GM12873 (cell line): ENCODE data around the gene PLEKHG4B.

ENCODE experiments used
- TF ChIP-seq, protein P1 (sequence below): IDR thresholded peaks from 2 replicates; pipeline ENCODE4 v1.5.1; 2012; ENCODE audit warnings: low read depth, mild to moderate bottlenecking, moderate library complexity, low read length, control low read depth; ENCODE audit not compliant: insufficient read depth; ENCODE audit errors: missing control alignments

Gene PLEKHG4B

GRCh38 chr5:198516-199196 lies 106.7 kb downstream of the PLEKHG4B start:
- TF ChIP-seq, protein P1, sequence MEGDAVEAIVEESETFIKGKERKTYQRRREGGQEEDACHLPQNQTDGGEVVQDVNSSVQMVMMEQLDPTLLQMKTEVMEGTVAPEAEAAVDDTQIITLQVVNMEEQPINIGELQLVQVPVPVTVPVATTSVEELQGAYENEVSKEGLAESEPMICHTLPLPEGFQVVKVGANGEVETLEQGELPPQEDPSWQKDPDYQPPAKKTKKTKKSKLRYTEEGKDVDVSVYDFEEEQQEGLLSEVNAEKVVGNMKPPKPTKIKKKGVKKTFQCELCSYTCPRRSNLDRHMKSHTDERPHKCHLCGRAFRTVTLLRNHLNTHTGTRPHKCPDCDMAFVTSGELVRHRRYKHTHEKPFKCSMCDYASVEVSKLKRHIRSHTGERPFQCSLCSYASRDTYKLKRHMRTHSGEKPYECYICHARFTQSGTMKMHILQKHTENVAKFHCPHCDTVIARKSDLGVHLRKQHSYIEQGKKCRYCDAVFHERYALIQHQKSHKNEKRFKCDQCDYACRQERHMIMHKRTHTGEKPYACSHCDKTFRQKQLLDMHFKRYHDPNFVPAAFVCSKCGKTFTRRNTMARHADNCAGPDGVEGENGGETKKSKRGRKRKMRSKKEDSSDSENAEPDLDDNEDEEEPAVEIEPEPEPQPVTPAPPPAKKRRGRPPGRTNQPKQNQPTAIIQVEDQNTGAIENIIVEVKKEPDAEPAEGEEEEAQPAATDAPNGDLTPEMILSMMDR: no peak

- TF ChIP-seq, protein P1: no peak
Observed at GRCh38 chr5:199197-199949, 107.4 kb downstream of the PLEKHG4B start.

DNA sequence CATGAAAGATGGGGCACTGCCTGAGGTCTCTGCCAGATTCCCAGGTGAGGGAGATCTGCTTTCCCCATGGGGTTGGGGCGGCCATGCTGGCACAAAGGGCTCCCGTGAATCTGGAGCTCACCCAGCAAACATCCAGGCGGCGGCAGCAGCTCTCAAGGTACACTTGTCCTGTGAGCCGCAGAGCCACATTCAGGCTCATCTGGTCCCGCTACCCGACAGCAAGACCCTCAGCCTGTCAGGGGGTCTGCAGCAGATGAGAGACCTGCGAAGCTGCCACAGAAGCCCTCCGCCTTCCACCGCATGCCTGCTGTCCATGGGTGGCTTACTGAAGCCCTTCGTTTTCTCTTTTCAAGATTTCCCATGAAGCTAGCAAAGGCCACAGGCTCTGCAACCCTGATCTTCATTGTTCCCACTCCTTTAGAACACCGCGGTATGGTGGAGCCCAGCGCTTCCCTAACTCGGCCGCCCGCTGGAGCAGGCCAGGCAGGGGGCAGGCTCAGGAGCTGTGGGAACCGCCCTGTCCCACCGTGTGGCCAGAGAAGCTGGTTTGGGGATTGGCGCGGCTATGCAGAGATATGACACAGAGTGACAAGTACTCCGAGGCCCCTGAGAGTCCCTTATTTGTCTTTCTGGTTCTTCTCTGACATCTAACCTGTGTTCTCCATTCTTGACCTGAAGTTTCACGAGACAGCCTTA lies 108.1 kb downstream of the PLEKHG4B start:
- TF ChIP-seq, protein P1: no peak

- TF ChIP-seq, protein P1: no peak
Observed at GRCh38 chr5:200985-201384, 109.0 kb downstream of the PLEKHG4B start.

GRCh38 chr5:201672-202071 lies 109.7 kb downstream of the PLEKHG4B start:
- TF ChIP-seq, protein P1: no peak

DNA sequence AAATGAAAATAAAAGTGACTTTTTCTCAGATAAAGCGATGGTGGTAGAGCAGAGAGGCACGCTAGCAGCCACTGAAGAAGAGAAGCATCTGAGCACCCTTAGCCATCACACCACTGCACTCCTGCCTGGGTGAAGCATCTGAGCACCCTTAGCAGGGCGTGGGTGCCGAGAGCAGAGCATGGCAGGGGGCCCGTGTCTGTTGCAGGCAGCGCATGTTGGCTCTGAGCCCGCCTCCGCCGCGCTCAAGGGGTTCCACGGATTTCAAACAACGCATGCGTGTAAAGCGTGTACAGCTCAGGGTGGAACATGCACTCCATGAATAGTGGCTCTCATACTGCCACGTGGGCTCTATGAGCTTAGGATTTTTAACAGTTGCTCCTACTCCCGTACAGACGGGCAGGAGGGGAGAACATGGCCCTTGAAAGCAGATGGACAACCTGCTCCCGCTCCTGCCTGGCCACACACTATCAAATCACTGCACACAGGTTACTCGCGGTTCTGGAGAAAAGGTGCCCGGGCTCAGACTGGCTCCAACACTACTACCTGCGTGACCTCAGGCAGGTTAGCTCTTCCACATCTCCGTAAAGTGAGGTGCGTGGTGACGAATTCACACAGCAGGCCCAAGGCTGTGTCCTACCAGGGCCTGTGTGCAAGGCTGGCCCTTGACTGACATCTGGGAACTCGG lies 111.4 kb downstream of the PLEKHG4B start:
- TF ChIP-seq, protein P1: no peak
